ENCODE measurements around the gene KLHL2.
"Not testable (repeated sequence)": the region's sequence is repeated elsewhere in the genome, so short reads cannot be mapped to it uniquely, and the experiment has no call there.

DNA sequence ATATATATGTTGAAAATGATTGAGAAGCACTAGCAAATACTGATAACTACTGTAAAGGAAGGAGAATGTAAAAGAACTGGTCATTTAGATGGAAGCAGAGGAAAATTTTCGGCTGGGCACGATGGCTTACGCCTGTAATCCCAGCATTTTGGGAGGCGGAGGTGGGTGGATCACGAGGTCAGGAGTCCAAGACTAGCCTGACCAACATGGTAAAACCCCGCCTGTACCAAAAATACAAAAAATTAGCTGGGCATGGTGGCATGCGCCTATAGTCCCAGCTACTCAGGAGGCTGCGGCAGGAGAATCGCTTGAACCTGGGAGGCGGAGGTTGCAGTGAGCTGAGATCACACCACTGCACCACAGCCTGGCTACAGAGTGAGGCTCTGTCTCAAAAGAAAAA, 22.4 kb upstream of the KLHL2 start:
- not testable (repeated sequence) for TF ChIP-seq POLR2A (IDR thresholded peaks at IDR 0.05)
- TF ChIP-seq, protein P1, sequence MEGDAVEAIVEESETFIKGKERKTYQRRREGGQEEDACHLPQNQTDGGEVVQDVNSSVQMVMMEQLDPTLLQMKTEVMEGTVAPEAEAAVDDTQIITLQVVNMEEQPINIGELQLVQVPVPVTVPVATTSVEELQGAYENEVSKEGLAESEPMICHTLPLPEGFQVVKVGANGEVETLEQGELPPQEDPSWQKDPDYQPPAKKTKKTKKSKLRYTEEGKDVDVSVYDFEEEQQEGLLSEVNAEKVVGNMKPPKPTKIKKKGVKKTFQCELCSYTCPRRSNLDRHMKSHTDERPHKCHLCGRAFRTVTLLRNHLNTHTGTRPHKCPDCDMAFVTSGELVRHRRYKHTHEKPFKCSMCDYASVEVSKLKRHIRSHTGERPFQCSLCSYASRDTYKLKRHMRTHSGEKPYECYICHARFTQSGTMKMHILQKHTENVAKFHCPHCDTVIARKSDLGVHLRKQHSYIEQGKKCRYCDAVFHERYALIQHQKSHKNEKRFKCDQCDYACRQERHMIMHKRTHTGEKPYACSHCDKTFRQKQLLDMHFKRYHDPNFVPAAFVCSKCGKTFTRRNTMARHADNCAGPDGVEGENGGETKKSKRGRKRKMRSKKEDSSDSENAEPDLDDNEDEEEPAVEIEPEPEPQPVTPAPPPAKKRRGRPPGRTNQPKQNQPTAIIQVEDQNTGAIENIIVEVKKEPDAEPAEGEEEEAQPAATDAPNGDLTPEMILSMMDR (IDR thresholded peaks at IDR 0.05): not testable (repeated sequence)

Data from body of pancreas (tissue), 4 donors.